SK-N-SH (cell line): ENCODE data around the gene ARMC6.

Experiments used
- CHD2 ChIP-seq: fragments of 150-350 bp; IDR thresholded peaks from 2 replicates; pipeline ENCODE4 v1.6.1; 2018; ENCODE audit warnings: low read length; ENCODE audit not compliant: partially characterized antibody
- CTCF ChIP-seq: fragments of 200-600 bp; sonication (generic); IDR thresholded peaks from 2 replicates; pipeline ENCODE4 v1.6.1; 2017; ENCODE audit warnings: antibody characterized with exemption, mild to moderate bottlenecking, moderate library complexity
- EZH2phosphoT487 ChIP-seq: fragments of 200-600 bp; sonication (generic); IDR thresholded peaks from 2 replicates; pipeline ENCODE4 v1.6.1; 2017; ENCODE audit warnings: low read depth, mixed run types, mild to moderate bottlenecking, antibody characterized with exemption, moderate library complexity, borderline replicate concordance
- FOSL2 ChIP-seq: IDR thresholded peaks from 2 replicates; pipeline ENCODE4 v1.4.0; 2012; ENCODE audit warnings: low read depth, mild to moderate bottlenecking, moderate library complexity, borderline replicate concordance
- MAX ChIP-seq: IDR thresholded peaks from 2 replicates; pipeline ENCODE4 v1.4.0; 2012; ENCODE audit warnings: low read depth
- MEF2A ChIP-seq: IDR thresholded peaks from 2 replicates; pipeline ENCODE4 v1.4.0; 2012; ENCODE audit warnings: low read depth, borderline replicate concordance
- POLR2AphosphoS5 ChIP-seq: IDR thresholded peaks from 2 replicates; pipeline ENCODE4 v1.6.1; 2012; ENCODE audit warnings: low read depth, low read length
- RAD21 ChIP-seq: IDR thresholded peaks from 2 replicates; pipeline ENCODE4 v1.6.1; 2012; ENCODE audit warnings: mild to moderate bottlenecking, low read length
- RCOR1 ChIP-seq: fragments of 150-350 bp; IDR thresholded peaks from 2 replicates; pipeline ENCODE4 v1.6.1; 2017; ENCODE audit warnings: antibody characterized with exemption, low read length
- RXRA ChIP-seq: IDR thresholded peaks from 2 replicates; pipeline ENCODE4 v1.4.0; 2012; ENCODE audit warnings: low read depth, mild to moderate bottlenecking, borderline replicate concordance

GRCh38 chr19:19056636-19057275, 23.4 kb downstream of the ARMC6 start:
- TF ChIP-seq RXRA (no peak), RAD21 (no peak), CTCF (no peak), CHD2 (no peak), EZH2phosphoT487 (no peak), MAX (no peak), RCOR1 (no peak), FOSL2 (no peak), MEF2A (no peak), POLR2AphosphoS5 (no peak)
